ENCODE measurements around the gene RNF103. TPM values are rescaled to one million over a fixed set of nuclear protein-coding genes. Genes with fewer than 3 reads are reported as not detected.

Gene RNF103
- total RNA-seq, 4 donors from 2014 or later, result 33.2 to 55.5 (median 51.8) TPM

DNA sequence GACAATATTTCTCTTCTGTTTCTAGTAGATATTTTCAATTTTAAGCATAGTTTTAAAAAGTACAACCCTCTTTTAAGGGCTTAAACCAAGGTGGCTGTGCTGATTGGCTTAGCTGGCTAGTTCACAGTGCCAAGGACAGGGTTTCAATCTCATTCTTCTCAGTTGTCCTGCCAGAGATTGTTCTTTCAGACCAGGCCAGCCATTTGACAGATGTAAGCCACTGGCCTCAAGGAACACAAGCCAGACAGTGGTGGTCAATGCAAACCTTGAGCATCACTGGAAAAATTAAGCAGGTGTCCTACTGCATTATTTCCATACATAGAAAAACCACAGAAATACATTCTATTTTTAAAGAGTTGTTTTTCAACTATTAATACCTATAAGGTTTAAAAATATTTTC lies 5.9 kb downstream of the RNF103 start:
- TF ChIP-seq, protein P1, sequence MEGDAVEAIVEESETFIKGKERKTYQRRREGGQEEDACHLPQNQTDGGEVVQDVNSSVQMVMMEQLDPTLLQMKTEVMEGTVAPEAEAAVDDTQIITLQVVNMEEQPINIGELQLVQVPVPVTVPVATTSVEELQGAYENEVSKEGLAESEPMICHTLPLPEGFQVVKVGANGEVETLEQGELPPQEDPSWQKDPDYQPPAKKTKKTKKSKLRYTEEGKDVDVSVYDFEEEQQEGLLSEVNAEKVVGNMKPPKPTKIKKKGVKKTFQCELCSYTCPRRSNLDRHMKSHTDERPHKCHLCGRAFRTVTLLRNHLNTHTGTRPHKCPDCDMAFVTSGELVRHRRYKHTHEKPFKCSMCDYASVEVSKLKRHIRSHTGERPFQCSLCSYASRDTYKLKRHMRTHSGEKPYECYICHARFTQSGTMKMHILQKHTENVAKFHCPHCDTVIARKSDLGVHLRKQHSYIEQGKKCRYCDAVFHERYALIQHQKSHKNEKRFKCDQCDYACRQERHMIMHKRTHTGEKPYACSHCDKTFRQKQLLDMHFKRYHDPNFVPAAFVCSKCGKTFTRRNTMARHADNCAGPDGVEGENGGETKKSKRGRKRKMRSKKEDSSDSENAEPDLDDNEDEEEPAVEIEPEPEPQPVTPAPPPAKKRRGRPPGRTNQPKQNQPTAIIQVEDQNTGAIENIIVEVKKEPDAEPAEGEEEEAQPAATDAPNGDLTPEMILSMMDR (IDR thresholded peaks at IDR 0.05), result no peak
- TF ChIP-seq POLR2A (IDR thresholded peaks at IDR 0.05), result no peak
- H3K4me3 ChIP-seq, result no peak overlapping the region
- DNase-seq, result no peak
- H3K36me3 ChIP-seq, result no peaks in the 10 kb centered on the region
- H3K27ac ChIP-seq, result no peak overlapping the region
- intact Hi-C loops (cut with DNase I; ENCODE audit: low total_unique reads), result no loop called here
- no peaks in the 10 kb centered on the region for H3K9me3 ChIP-seq
- H3K27me3 ChIP-seq, result no peaks in the 10 kb centered on the region
- H3K4me1 ChIP-seq, result peaks cover 0 to 25% of the 10 kb centered on the region in 2 donors

DNA sequence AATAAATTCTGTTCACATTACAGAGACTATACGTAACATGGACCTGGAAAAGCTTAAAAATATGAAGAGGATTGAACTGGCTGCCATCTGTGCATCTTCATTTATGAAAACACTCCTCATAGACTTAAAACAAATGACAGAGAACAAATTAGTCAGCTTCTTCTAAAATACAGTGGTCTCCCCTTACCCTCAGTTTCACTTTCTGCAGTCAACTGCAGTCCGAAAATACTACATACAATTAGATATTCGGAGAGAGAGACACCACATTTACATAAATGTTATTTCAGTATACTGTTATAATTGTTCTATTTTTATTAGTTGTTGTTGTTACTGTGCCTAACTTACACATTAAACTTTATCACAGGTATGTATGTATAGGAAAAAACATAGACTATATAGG lies 6.5 kb downstream of the RNF103 start:
- no peak for TF ChIP-seq POLR2A (IDR thresholded peaks at IDR 0.05)
- TF ChIP-seq, protein P1 (IDR thresholded peaks at IDR 0.05), result no peak
- Histone ChIP-seq H3K36me3 (no peaks in the 10 kb centered on the region), H3K9me3 (no peaks in the 10 kb centered on the region), H3K27ac (no peak overlapping the region), H3K27me3 (no peaks in the 10 kb centered on the region), H3K4me3 (no peak overlapping the region), H3K4me1 (peaks cover 0 to 26% of the 10 kb centered on the region in 2 donors)
- no peak for DNase-seq
- intact Hi-C loops (cut with DNase I; ENCODE audit: low total_unique reads), result no loop called here

DNA sequence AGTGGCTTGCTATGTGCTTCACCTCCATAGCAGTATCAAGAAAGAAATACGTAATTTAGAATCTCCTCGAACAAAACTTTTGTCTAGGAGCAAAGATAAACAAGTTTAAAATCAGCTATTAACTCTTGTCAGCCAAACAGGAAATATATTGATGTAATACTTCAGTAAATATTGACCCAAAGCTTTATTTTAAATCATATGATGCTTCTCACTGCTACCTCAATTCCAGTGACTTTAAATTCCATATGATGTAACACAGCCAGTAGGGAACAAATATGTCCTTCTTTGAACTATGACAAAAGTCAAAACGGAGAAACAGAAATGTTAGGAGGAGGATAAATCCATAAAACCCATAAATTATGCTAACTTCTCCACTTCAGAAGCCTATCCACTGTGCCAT lies 7.2 kb downstream of the RNF103 start:
- Histone ChIP-seq H3K27ac (no peak overlapping the region), H3K27me3 (no peaks in the 10 kb centered on the region), H3K36me3 (no peaks in the 10 kb centered on the region), H3K9me3 (no peaks in the 10 kb centered on the region), H3K4me3 (no peak overlapping the region), H3K4me1 (peaks cover 0 to 27% of the 10 kb centered on the region in 2 donors)
- TF ChIP-seq, protein P1 (IDR thresholded peaks at IDR 0.05), result no peak
- TF ChIP-seq POLR2A (IDR thresholded peaks at IDR 0.05), result no peak
- intact Hi-C loops (cut with DNase I; ENCODE audit: low total_unique reads), result no loop called here
- DNase-seq, result no peak

GRCh38 chr2:86615596-86615995 lies 8.1 kb downstream of the RNF103 start:
- peaks cover 0 to 27% of the 10 kb centered on the region in 2 donors for H3K4me1 ChIP-seq
- no peaks in the 10 kb centered on the region for H3K36me3 ChIP-seq
- H3K27me3 ChIP-seq, result no peaks in the 10 kb centered on the region
- H3K9me3 ChIP-seq, result no peaks in the 10 kb centered on the region
- H3K27ac ChIP-seq, result no peak overlapping the region
- no peak for DNase-seq
- no peak overlapping the region for H3K4me3 ChIP-seq
- TF ChIP-seq POLR2A (IDR thresholded peaks at IDR 0.05), result no peak
- TF ChIP-seq, protein P1 (IDR thresholded peaks at IDR 0.05), result no peak
- intact Hi-C loops (cut with DNase I; ENCODE audit: low total_unique reads), result no loop called here

DNA sequence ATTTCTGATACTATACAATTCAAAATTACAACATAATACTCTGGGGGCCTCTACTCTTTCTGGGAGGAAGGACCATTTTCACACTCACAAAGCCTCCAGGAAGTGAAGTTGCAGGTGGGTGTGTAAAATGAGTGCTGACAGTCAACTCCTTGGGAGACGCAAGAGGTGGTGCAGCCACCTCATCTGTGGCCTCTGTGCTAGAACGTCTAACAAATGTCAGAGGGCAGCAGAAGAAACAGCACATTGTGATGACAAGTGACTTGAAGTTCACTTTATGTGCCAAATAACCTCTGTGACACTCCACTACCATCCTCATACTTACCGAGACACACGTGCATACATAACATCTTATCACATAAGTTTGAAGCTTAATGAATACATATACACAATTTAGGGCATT lies 10.2 kb downstream of the RNF103 start:
- no peak overlapping the region for H3K27ac ChIP-seq
- intact Hi-C loops (cut with DNase I; ENCODE audit: low total_unique reads), result no loop called here
- H3K9me3 ChIP-seq, result no peaks in the 10 kb centered on the region
- DNase-seq, result no peak
- H3K36me3 ChIP-seq, result no peaks in the 10 kb centered on the region
- no peaks in the 10 kb centered on the region for H3K27me3 ChIP-seq
- peaks cover 0 to 16% of the 10 kb centered on the region in 2 donors for H3K4me1 ChIP-seq
- no peak overlapping the region for H3K4me3 ChIP-seq
- no peak for TF ChIP-seq POLR2A (IDR thresholded peaks at IDR 0.05)
- TF ChIP-seq, protein P1 (IDR thresholded peaks at IDR 0.05), result no peak

All from uterus (tissue), 4 donors.